Measurements from ENCODE around the gene EXOG.

GRCh38 chr3:38488949-38489348 lies 7.2 kb upstream of the EXOG start:
- TF ChIP-seq CTCF (IDR thresholded peaks at IDR 0.05; ENCODE audit: insufficient read depth, low read length, poor library complexity, severe bottlenecking) (no peak), EZH2phosphoT487 (conservative IDR thresholded peaks at IDR 0.05; ENCODE audit: low read length) (no peak)

Measured in SU-DHL-6 (cell line).